Astrocyte (in vitro differentiated cells and primary cell): ENCODE measurements around the gene MCOLN1.

Experiments used
- EZH2 ChIP-seq: IDR thresholded peaks from 2 replicates; pipeline ENCODE4 v1.6.1; 2012; ENCODE audit warnings: mild to moderate bottlenecking, low read length, inconsistent platforms; ENCODE audit not compliant: insufficient read depth
- TF ChIP-seq, protein P1 (sequence below): IDR thresholded peaks from 2 replicates; pipeline ENCODE4 v1.5.1; 2011; ENCODE audit warnings: low read depth, mild to moderate bottlenecking, inconsistent platforms, low read length, moderate library complexity; ENCODE audit not compliant: insufficient read depth

DNA sequence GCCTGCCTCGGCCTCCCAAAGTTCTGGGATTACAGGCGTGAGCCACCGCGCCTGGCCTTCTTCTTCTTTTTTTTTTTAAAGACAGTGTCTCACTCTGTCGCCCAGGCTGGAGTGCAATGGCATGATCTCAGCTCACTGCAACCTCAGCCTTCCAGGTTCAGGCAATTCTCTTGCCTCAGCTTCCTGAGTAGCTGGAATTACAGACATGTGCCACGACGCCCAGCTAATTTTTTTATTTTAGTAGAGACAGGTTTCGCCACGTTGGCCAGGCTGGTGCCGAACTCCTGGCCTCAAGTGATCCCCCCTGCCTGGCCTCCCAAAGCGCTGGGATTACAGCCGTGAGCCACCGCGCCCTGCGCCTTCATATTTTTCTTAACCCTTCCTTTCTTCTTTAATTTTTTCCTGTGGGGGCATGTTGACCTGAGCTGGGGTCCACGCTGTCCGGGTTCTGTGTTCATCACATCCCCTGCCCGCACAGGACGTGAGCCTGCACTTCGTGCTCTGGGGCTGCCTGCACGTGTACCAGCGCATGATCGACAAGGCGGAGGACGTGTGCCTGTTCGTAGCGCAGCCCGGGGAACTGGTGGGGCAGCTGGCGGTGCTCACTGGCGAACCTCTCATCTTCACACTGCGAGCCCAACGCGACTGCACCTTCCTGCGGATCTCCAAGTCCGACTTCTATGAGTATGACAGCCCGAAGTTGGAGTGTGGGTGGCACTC, 27.2 kb downstream of the MCOLN1 start:
- TF ChIP-seq EZH2, result no peak
- TF ChIP-seq, protein P1, sequence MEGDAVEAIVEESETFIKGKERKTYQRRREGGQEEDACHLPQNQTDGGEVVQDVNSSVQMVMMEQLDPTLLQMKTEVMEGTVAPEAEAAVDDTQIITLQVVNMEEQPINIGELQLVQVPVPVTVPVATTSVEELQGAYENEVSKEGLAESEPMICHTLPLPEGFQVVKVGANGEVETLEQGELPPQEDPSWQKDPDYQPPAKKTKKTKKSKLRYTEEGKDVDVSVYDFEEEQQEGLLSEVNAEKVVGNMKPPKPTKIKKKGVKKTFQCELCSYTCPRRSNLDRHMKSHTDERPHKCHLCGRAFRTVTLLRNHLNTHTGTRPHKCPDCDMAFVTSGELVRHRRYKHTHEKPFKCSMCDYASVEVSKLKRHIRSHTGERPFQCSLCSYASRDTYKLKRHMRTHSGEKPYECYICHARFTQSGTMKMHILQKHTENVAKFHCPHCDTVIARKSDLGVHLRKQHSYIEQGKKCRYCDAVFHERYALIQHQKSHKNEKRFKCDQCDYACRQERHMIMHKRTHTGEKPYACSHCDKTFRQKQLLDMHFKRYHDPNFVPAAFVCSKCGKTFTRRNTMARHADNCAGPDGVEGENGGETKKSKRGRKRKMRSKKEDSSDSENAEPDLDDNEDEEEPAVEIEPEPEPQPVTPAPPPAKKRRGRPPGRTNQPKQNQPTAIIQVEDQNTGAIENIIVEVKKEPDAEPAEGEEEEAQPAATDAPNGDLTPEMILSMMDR, result no peak
